Osteoblast (primary cell): ENCODE data around the gene NME4. TPM values are rescaled to one million over a fixed set of nuclear protein-coding genes. Genes with fewer than 3 reads are reported as not detected.

Experiments used
- DNase-seq: peaks from one replicate; pipeline ENCODE4 v3.0.0; 2011; ENCODE audit warnings: low spot score, mixed read lengths; ENCODE audit not compliant: insufficient read length; ENCODE audit errors: missing footprints
- H2AFZ ChIP-seq: 2 replicates; pipeline ENCODE4 v1.6.0; 2011; ENCODE audit warnings: mild to moderate bottlenecking, low read length
- H3K27ac ChIP-seq: 2 replicates; pipeline ENCODE4 v1.5.1; 2011; ENCODE audit warnings: mild to moderate bottlenecking, low read depth, low read length, moderate library complexity
- H3K27me3 ChIP-seq: 2 replicates; pipeline ENCODE4 v1.6.0; 2012; ENCODE audit warnings: mild to moderate bottlenecking, control low read depth, inconsistent platforms, low read length, moderate library complexity; ENCODE audit not compliant: insufficient read depth
- H3K36me3 ChIP-seq: 2 replicates; pipeline ENCODE4 v1.5.1; 2011; ENCODE audit warnings: mild to moderate bottlenecking, low read length, control low read depth, moderate library complexity; ENCODE audit not compliant: insufficient read depth
- H3K4me1 ChIP-seq: 2 replicates; pipeline ENCODE4 v1.5.1; 2011; ENCODE audit warnings: mild to moderate bottlenecking, low read length, control low read depth, moderate library complexity; ENCODE audit not compliant: insufficient read depth
- H3K4me2 ChIP-seq: 2 replicates; pipeline ENCODE4 v1.6.0; 2011; ENCODE audit warnings: mild to moderate bottlenecking, low read length; ENCODE audit not compliant: insufficient read depth
- H3K4me3 ChIP-seq: fragments of 200-600 bp; sonication (generic); 3 replicates; pipeline ENCODE4 v1.5.1; 2012; ENCODE audit warnings: mild to moderate bottlenecking, low read length, inconsistent platforms; ENCODE audit not compliant: insufficient read depth
- H3K79me2 ChIP-seq: 2 replicates; pipeline ENCODE4 v1.6.0; 2012; ENCODE audit warnings: mild to moderate bottlenecking, low read length, control low read depth, inconsistent platforms; ENCODE audit not compliant: insufficient read depth
- H3K9me3 ChIP-seq: 2 replicates; pipeline ENCODE4 v1.5.1; 2011; ENCODE audit warnings: low read depth, low read length, control low read depth
- H4K20me1 ChIP-seq: 2 replicates; pipeline ENCODE4 v1.6.0; 2012; ENCODE audit warnings: mild to moderate bottlenecking, low read length, control low read depth; ENCODE audit not compliant: insufficient read depth
- CTCF ChIP-seq: IDR thresholded peaks from 2 replicates; pipeline ENCODE4 v1.5.1; 2011; ENCODE audit warnings: mild to moderate bottlenecking, low read depth, low read length, moderate library complexity; ENCODE audit errors: extremely low read depth
- total RNA-seq: library from RNA; depleted of rRNA; stranded (reverse); fragments of >200 nt; gene quantifications from 2 replicates; pipeline ENCODE4 v1.2.3, GENCODE V29; 2012

The NME4 gene
- total RNA-seq, 1 donor, result 83.6 TPM

- peaks cover 22% of the 10 kb centered on the region for H3K36me3 ChIP-seq
Observed at GRCh38 chr16:378821-379182, 18.2 kb upstream of the NME4 start.

GRCh38 chr16:379183-379960 lies 17.6 kb upstream of the NME4 start:
- H3K9me3 ChIP-seq, result no peaks in the 10 kb centered on the region
- no peak overlapping the region for H3K4me2 ChIP-seq
- no peak overlapping the region for H3K27ac ChIP-seq
- no peak for DNase-seq
- peaks cover 21% of the 10 kb centered on the region for H3K36me3 ChIP-seq
- H3K79me2 ChIP-seq, result peaks cover 30% of the 10 kb centered on the region
- no peak overlapping the region for H3K4me3 ChIP-seq
- no peak overlapping the region for H2AFZ ChIP-seq
- H3K4me1 ChIP-seq, result peaks cover 2% of the 10 kb centered on the region
- no peaks in the 10 kb centered on the region for H3K27me3 ChIP-seq
- no peak for TF ChIP-seq CTCF
- peaks cover 15% of the 10 kb centered on the region for H4K20me1 ChIP-seq

More at GRCh38 chr16:378821-379182, 18.2 kb upstream of the NME4 start:
- TF ChIP-seq CTCF, result no peak
- H3K4me1 ChIP-seq, result peaks cover 2% of the 10 kb centered on the region
- H4K20me1 ChIP-seq, result peaks cover 15% of the 10 kb centered on the region
- no peak overlapping the region for H3K4me2 ChIP-seq
- peaks cover 30% of the 10 kb centered on the region for H3K79me2 ChIP-seq
- H3K4me3 ChIP-seq, result no peak overlapping the region
- no peaks in the 10 kb centered on the region for H3K27me3 ChIP-seq
- no peak for DNase-seq
- H3K9me3 ChIP-seq, result no peaks in the 10 kb centered on the region
- no peak overlapping the region for H2AFZ ChIP-seq
- no peak overlapping the region for H3K27ac ChIP-seq

GRCh38 chr16:379961-380761 lies 16.8 kb upstream of the NME4 start:
- H3K27ac ChIP-seq, result no peak overlapping the region
- no peak for DNase-seq
- H3K9me3 ChIP-seq, result no peaks in the 10 kb centered on the region
- no peak overlapping the region for H2AFZ ChIP-seq
- peaks cover 15% of the 10 kb centered on the region for H4K20me1 ChIP-seq
- peaks cover 30% of the 10 kb centered on the region for H3K79me2 ChIP-seq
- peak overlapping the region; percentile 88 for H3K4me2 ChIP-seq
- H3K27me3 ChIP-seq, result no peaks in the 10 kb centered on the region
- no peak for TF ChIP-seq CTCF
- peaks cover 2% of the 10 kb centered on the region for H3K4me1 ChIP-seq
- H3K36me3 ChIP-seq, result peaks cover 13% of the 10 kb centered on the region
- peak overlapping the region; percentile 83 for H3K4me3 ChIP-seq

- no peak overlapping the region for H3K27ac ChIP-seq
- H3K79me2 ChIP-seq, result peaks cover 30% of the 10 kb centered on the region
- DNase-seq, result no peak
- peak overlapping the region; percentile 70 for H2AFZ ChIP-seq
- H3K36me3 ChIP-seq, result peaks cover 13% of the 10 kb centered on the region
- H3K4me2 ChIP-seq, result peak overlapping the region; percentile 88
- no peak for TF ChIP-seq CTCF
- peak overlapping the region; percentile 83 for H3K4me3 ChIP-seq
- H4K20me1 ChIP-seq, result peaks cover 15% of the 10 kb centered on the region
- H3K9me3 ChIP-seq, result no peaks in the 10 kb centered on the region
- H3K27me3 ChIP-seq, result no peaks in the 10 kb centered on the region
- H3K4me1 ChIP-seq, result peaks cover 2% of the 10 kb centered on the region
Observed at GRCh38 chr16:380762-381011, 16.3 kb upstream of the NME4 start.
